K562 (cell line): Measurements from ENCODE around the gene TBXA2R. TPM values are rescaled to one million over a fixed set of nuclear protein-coding genes. Genes with fewer than 3 reads are reported as not detected.

Experiments
- C11orf30 ChIP-seq: fragments of 450-650 bp; IDR thresholded peaks from 2 replicates; pipeline ENCODE4 v1.6.1; 2016; ENCODE audit warnings: low read depth, mild to moderate bottlenecking
- CHD2 ChIP-seq: IDR thresholded peaks from 2 replicates; pipeline ENCODE4 v1.6.1; 2011; ENCODE audit warnings: low read depth, low read length
- CREM ChIP-seq: IDR thresholded peaks from 2 replicates; pipeline ENCODE4 v1.6.1; 2014; ENCODE audit warnings: antibody characterized with exemption, low read depth
- GATAD2A ChIP-seq: fragments of 450-650 bp; IDR thresholded peaks from 2 replicates; pipeline ENCODE4 v1.6.1; 2017
- HNRNPLL ChIP-seq: fragments of 200-400 bp; formaldehyde crosslinking; IDR thresholded peaks from 2 replicates; pipeline ENCODE4 v1.6.1; 2017; ENCODE audit warnings: low read length, low read depth, mild to moderate bottlenecking; ENCODE audit not compliant: poor library complexity, severe bottlenecking
- ILK ChIP-seq: fragments of 450-650 bp; IDR thresholded peaks from 2 replicates; pipeline ENCODE4 v1.6.1; 2016; ENCODE audit warnings: missing genetic modification characterization, low read depth, mild to moderate bottlenecking, missing compliant biosample characterization, moderate library complexity, borderline replicate concordance
- JUNB ChIP-seq: fragments of 450-650 bp; formaldehyde crosslinking; conservative IDR thresholded peaks from 2 replicates; pipeline ENCODE4 v1.4.0; 2020; ENCODE audit warnings: mild to moderate bottlenecking
- MEF2A ChIP-seq: IDR thresholded peaks from 2 replicates; pipeline ENCODE4 v1.6.1; 2011; ENCODE audit warnings: low read depth, mild to moderate bottlenecking, low read length, moderate library complexity; ENCODE audit not compliant: control insufficient read depth
- MTF1 ChIP-seq: fragments of 250-450 bp; sonication (Bioruptor Pico); IDR thresholded peaks from 2 replicates; pipeline ENCODE4 v1.9.0; 2021; ENCODE audit warnings: moderate library complexity, mild to moderate bottlenecking, inconsistent platforms, borderline replicate concordance
- MYC ChIP-seq, 2 experiments: fragments of 250-450 bp in 1 of 2; sonication (Bioruptor Pico) in 1 of 2; IDR thresholded peaks; 2 replicates each; pipeline versions ENCODE4 v1.5.1 to v1.6.1; 2012 to 2021; ENCODE audit warnings: low read depth in 2 of 2, borderline replicate concordance in 1 of 2, improper control_type of control experiment in 1 of 2, low read length in 1 of 2, mild to moderate bottlenecking in 1 of 2, moderate library complexity in 1 of 2
- NCOA2 ChIP-seq, 2 experiments: fragments of 450-650 bp; IDR thresholded peaks; 2 replicates each; pipeline ENCODE4 v1.6.1; 2018; ENCODE audit warnings: mild to moderate bottlenecking in 2 of 2, moderate library complexity in 1 of 2; ENCODE audit not compliant: partially characterized antibody in 2 of 2
- POU5F1 ChIP-seq: fragments of 150-350 bp; IDR thresholded peaks from 2 replicates; pipeline ENCODE4 v1.6.1; 2014; ENCODE audit warnings: borderline replicate concordance, low read length, low read depth, mild to moderate bottlenecking; ENCODE audit not compliant: partially characterized antibody
- RBM22 ChIP-seq: fragments of 200-400 bp; formaldehyde crosslinking; IDR thresholded peaks from 2 replicates; pipeline ENCODE4 v1.6.1; 2018; ENCODE audit warnings: low read length, low read depth; ENCODE audit not compliant: poor library complexity, severe bottlenecking
- SMAD1 ChIP-seq: fragments of 150-350 bp; IDR thresholded peaks from 2 replicates; pipeline ENCODE4 v1.6.1; 2014; ENCODE audit warnings: low read length, low read depth; ENCODE audit not compliant: partially characterized antibody
- SPI1 ChIP-seq: IDR thresholded peaks from 2 replicates; pipeline ENCODE4 v1.6.1; 2011; ENCODE audit warnings: low read depth, low read length, control low read depth, borderline replicate concordance
- TAF9B ChIP-seq: fragments of 450-650 bp; IDR thresholded peaks from 2 replicates; pipeline ENCODE4 v1.6.1; 2018; ENCODE audit warnings: mild to moderate bottlenecking; ENCODE audit not compliant: partially characterized antibody
- ZNF165 ChIP-seq: fragments of 250-450 bp; sonication (Bioruptor Pico); IDR thresholded peaks from 2 replicates; pipeline ENCODE4 v1.4.0; 2020; ENCODE audit warnings: borderline replicate concordance
- ZNF431 ChIP-seq: sonication (generic); formaldehyde crosslinking; IDR thresholded peaks from 2 replicates; pipeline ENCODE4 v1.8.0; 2022; ENCODE audit warnings: mild to moderate bottlenecking, missing genetic modification reagents
- ZNF766 ChIP-seq: fragments of 200-800 bp; sonication (Bioruptor generic); conservative IDR thresholded peaks from 2 replicates; pipeline ENCODE4 v1.6.1; 2016; ENCODE audit warnings: missing genetic modification characterization, missing compliant biosample characterization
- polyA plus RNA-seq, 8 experiments: library from polyadenylated mRNA; depleted of rRNA in 4 of 8; stranded (reverse) in 5 of 8; unstranded in 3 of 8; fragments of >200 nt; fragmentation: Nextera tagmentation in 2 of 8; fragmentation: Illumina TruSeq in 1 of 8; extraction: Ambion mirVana in 2 of 8; extraction: Trizol in 1 of 8; gene quantifications; 2 replicates each; pipeline versions ENCODE4 v1.2.1 to v1.2.3, GENCODE V29; 2011 to 2014; ENCODE audit warnings: inconsistent platforms in 1 of 8, missing spikeins in 1 of 8
- total RNA-seq, 7 experiments: library from RNA; depleted of rRNA in 6 of 7; stranded (reverse); fragments of >200 nt in 6 of 7; fragmentation: Illumina TruSeq in 2 of 7; extraction: Trizol in 2 of 7; gene quantifications; 2 replicates each; pipeline versions ENCODE4 v1.2.1 to v1.2.3, GENCODE V29; 2011 to 2021; ENCODE audit warnings: low replicate concordance in 1 of 7
- TF ChIP-seq, protein P1 (sequence below): fragments of 250-450 bp; sonication (Bioruptor Pico); IDR thresholded peaks from 2 replicates; pipeline ENCODE4 v1.5.0; 2021; ENCODE audit warnings: mild to moderate bottlenecking, moderate library complexity
- TF ChIP-seq, protein P2 (sequence below): sonication (generic); formaldehyde crosslinking; IDR thresholded peaks from 2 replicates; pipeline ENCODE4 v1.8.1; 2022; ENCODE audit warnings: missing genetic modification reagents
- TF ChIP-seq, protein P3 (sequence below): IDR thresholded peaks from 2 replicates; pipeline ENCODE4 v1.6.1; 2011; ENCODE audit not compliant: insufficient read length; ENCODE audit errors: extremely low read depth

Gene TBXA2R
- total and polyA plus RNA-seq, 9 of the 15 experiments (the other 6 are each of a cell fraction or from before 2014, with no cell fraction given), result 1.5 to 24.0 (median 2.8) TPM

DNA sequence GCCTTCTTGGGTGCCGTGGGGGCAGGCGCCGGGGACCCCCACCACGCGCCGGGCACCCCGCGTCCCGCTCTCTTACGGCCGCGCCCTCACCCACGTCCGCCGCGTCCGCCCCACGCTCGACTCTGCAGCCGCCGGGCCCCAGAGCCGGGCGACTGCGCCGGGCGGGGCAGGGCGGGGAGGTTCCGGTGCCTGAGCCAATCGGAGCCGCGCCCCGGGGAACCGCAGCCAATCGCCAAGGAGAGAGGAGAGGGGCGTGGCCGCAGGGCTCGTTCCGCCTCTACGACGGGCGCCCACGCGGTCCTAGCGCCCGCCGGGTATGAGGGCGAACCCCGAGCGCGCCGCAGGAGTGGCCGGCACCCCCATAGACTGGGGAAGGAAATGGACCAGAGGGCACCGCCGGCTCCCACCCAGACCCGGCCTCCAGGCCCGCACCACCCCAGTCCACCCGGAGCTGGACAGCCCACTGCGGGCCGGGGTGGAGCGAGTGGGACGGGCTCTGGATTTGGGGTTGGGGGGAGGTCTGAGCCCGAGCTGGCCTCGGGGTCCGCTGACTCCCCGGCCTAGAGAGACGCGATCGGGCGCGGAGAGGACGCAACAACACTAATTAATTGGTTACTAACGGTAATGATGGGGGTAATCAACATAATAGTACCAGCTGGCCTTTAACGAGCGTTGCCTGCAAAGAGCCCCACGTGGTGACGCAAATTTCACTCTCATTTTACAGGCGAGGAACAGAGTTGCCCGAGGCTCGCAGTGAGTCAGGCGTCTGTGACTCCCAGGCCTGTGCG is 49.0 kb downstream of the TBXA2R start, which contains the start of gene MFSD12 (continued):
- TF ChIP-seq, protein P1, sequence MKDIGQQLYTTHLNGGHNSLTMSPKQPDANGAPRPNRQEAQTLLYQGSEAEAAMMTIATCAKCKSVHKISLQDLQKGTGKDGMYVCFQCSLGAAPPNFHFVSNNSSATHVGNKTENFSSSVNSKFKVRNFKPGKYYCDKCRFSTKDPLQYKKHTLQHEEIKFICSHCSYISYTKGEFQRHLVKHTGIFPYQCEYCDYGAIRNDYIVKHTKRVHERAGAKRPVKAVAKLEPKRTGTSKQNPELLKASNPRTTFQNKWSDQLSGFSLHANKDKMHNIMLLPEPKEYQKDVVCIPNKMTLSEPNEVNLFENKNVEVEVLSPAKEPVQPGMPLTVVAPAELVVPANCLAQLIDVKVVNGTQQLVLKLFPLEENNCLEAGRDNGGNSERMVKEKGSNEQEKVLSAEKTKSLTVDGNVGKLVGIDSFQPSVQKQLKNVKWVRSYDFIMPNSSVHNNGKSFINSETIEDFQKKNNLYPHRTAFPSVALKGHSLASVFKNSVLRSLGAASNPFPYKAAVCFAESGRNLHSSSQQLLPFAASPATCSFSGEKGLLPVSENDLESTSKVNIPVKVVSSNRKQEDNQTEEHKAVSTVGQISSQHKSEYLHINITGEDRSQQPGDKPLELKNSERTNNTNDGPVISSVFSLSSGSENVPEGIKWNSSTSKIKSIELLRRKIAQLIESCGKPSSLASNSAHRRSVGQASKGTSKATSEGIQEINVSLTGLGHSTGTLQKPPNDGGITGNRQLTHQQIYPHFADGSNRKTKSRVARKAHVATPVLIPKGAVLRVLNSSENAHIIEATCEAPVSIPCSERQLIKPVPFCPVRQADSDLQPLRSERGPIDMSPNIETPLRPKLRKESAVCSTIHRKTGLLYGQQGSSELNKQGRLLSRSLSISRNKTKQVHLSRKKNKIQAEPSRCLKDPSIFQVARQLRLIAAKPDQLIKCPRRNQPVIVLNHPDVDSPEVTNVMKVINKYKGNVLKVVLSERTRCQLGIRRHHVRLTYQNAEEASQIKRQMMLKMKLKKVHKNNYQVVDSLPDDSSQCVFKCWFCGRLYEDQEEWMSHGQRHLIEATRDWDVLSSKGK, result no peak
- TF ChIP-seq MTF1 (no peak), CREM (peak; percentile 87), SMAD1 (no peak), HNRNPLL (peak; percentile 82), ILK (tag) (no peak), CHD2 (peak; percentile 73), ZNF165 (CRISPR knock-in tag) (0 out of 2 replicates have a peak, but pooled peaks have one; percentile 17), MYC (IDR thresholded peaks at IDR 0.05; ENCODE audit: low read depth, low read length) (peak; percentile 71), MYC (CRISPR knock-in tag; IDR thresholded peaks at IDR 0.05; ENCODE audit: borderline replicate concordance, low read depth) (no peak; the same call in none of the 2 replicates), SPI1 (no peak), RBM22 (peak; percentile 18), C11orf30 (0 out of 2 replicates have a peak, but pooled peaks have one; percentile 9), MEF2A (no peak), ZNF431 (CRISPR knock-in tag) (no peak), JUNB (no peak), ZNF766 (CRISPR knock-in tag) (no peak), POU5F1 (no peak), NCOA2 (IDR thresholded peaks at IDR 0.05; ENCODE audit: partially characterized antibody in 2 of 2) (no peak), GATAD2A (0 out of 2 replicates have a peak, but pooled peaks have one; percentile 33), TAF9B (no peak)
- TF ChIP-seq, protein P2, sequence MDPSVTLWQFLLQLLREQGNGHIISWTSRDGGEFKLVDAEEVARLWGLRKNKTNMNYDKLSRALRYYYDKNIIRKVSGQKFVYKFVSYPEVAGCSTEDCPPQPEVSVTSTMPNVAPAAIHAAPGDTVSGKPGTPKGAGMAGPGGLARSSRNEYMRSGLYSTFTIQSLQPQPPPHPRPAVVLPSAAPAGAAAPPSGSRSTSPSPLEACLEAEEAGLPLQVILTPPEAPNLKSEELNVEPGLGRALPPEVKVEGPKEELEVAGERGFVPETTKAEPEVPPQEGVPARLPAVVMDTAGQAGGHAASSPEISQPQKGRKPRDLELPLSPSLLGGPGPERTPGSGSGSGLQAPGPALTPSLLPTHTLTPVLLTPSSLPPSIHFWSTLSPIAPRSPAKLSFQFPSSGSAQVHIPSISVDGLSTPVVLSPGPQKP (CRISPR knock-in tag), result no peak
- TF ChIP-seq, protein P3, sequence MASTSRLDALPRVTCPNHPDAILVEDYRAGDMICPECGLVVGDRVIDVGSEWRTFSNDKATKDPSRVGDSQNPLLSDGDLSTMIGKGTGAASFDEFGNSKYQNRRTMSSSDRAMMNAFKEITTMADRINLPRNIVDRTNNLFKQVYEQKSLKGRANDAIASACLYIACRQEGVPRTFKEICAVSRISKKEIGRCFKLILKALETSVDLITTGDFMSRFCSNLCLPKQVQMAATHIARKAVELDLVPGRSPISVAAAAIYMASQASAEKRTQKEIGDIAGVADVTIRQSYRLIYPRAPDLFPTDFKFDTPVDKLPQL, result no peak
